Dendritic cell treated with granulocyte-macrophage colony-stimulating factor and Interleukin-4, amounts not matched to agents 40 ng/mL and 50 ng/mL, for 4 days (primary cell): ENCODE data around the gene SLC36A3.

Experiments used
- H3K27ac Mint-ChIP-seq: one replicate; pipeline ENCODE4 v1.8.0; 2022; ENCODE audit warnings: mild to moderate bottlenecking, mixed read lengths
- H3K27me3 Mint-ChIP-seq: one replicate; pipeline ENCODE4 v1.8.0; 2022; ENCODE audit warnings: mild to moderate bottlenecking, mixed read lengths
- H3K36me3 Mint-ChIP-seq: one replicate; pipeline ENCODE4 v1.8.0; 2022; ENCODE audit warnings: low read depth, mixed read lengths
- H3K4me1 Mint-ChIP-seq: one replicate; pipeline ENCODE4 v1.8.0; 2022; ENCODE audit warnings: low read depth, mixed read lengths
- H3K4me3 Mint-ChIP-seq: one replicate; pipeline ENCODE4 v1.8.0; 2022; ENCODE audit warnings: mild to moderate bottlenecking, moderate library complexity, mixed read lengths
- H3K9me3 Mint-ChIP-seq: one replicate; pipeline ENCODE4 v1.8.0; 2022; ENCODE audit warnings: mixed read lengths
- intact Hi-C: fragments of 100-400 bp; cut with micrococcal nuclease; formaldehyde crosslinking; loops from one replicate; pipeline ENCODE4 v1.15.0; 2022

SLC36A3 gene

DNA sequence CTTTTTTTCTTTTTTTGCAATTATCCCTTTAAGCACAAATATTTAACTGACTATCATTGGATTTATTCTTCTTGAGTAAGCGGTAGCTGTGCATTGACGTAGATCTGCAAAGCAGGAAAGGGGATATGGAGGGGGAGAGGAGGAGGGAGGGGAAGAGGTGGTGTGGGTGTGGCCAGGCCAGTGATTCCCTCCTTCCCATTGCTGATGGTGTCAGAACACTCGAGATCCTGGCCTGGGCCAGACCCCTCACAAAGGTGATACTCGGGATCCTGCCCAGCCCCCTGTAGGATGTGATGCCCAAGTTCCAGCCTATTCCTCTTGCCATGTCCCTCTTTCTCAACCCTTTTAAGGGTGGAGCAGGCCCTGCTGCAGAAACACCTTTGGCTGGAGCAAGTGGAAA is 9.9 kb downstream of the SLC36A3 start:
- no peaks in the 10 kb centered on the region for H3K36me3 Mint-ChIP-seq
- no peak overlapping the region for H3K27ac Mint-ChIP-seq
- H3K4me1 Mint-ChIP-seq: peaks cover 22% of the 10 kb centered on the region
- intact Hi-C loops: no loop called here
- H3K9me3 Mint-ChIP-seq: peaks cover 10% of the 10 kb centered on the region
- no peaks in the 10 kb centered on the region for H3K27me3 Mint-ChIP-seq
- no peak overlapping the region for H3K4me3 Mint-ChIP-seq

- Mint-ChIP-seq H3K27me3 (peaks cover 15% of the 10 kb centered on the region), H3K4me1 (no peaks in the 10 kb centered on the region), H3K4me3 (no peak overlapping the region), H3K9me3 (peaks cover 10% of the 10 kb centered on the region), H3K27ac (no peak overlapping the region), H3K36me3 (no peaks in the 10 kb centered on the region)
- intact Hi-C loops: no loop called here
These were observed 15.4 kb downstream of the SLC36A3 start for GRCh38 chr5:151288180-151288579.

DNA sequence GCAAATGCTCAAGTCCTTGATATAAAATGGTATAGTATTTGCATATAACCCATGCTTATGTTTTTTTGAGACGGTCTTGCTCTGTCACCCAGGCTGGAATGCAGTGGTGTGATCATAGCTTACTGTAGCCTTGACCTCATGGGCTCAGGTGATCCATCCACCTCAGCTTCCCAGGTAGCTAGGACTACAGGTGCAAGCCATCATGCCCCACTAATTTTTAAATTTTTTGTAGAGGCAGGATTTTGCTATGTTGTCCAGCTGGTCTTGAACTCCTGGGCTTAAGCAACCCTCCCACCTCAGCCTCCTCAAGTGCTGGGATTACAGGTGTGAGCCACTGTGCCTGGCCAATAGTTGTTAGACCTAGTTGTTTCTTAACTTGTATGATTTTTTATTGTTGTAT is 17.3 kb downstream of the SLC36A3 start:
- intact Hi-C loops: no loop called here
- no peak overlapping the region for H3K4me3 Mint-ChIP-seq

GRCh38 chr5:151285683-151286082 is 17.9 kb downstream of the SLC36A3 start:
- Mint-ChIP-seq H3K36me3 (no peaks in the 10 kb centered on the region), H3K27me3 (peaks cover 18% of the 10 kb centered on the region), H3K4me3 (no peak overlapping the region), H3K27ac (no peak overlapping the region), H3K9me3 (no peaks in the 10 kb centered on the region), H3K4me1 (no peaks in the 10 kb centered on the region)
- intact Hi-C loops: no loop called here

More for the DNA sequence above, 17.3 kb downstream of the SLC36A3 start:
- Mint-ChIP-seq H3K9me3 (peaks cover 4% of the 10 kb centered on the region), H3K27me3 (peaks cover 18% of the 10 kb centered on the region), H3K27ac (no peak overlapping the region), H3K4me1 (no peaks in the 10 kb centered on the region), H3K36me3 (no peaks in the 10 kb centered on the region)

- no peak overlapping the region for H3K27ac Mint-ChIP-seq
- H3K9me3 Mint-ChIP-seq: no peaks in the 10 kb centered on the region
- no peak overlapping the region for H3K4me3 Mint-ChIP-seq
- no peaks in the 10 kb centered on the region for H3K4me1 Mint-ChIP-seq
- H3K36me3 Mint-ChIP-seq: no peaks in the 10 kb centered on the region
- intact Hi-C loops: no loop called here
- H3K27me3 Mint-ChIP-seq: peaks cover 20% of the 10 kb centered on the region
These were observed 19.1 kb downstream of the SLC36A3 start for GRCh38 chr5:151284392-151284967.

- Mint-ChIP-seq H3K27ac (no peak overlapping the region), H3K4me3 (no peak overlapping the region), H3K27me3 (peaks cover 22% of the 10 kb centered on the region), H3K4me1 (no peaks in the 10 kb centered on the region), H3K36me3 (no peaks in the 10 kb centered on the region), H3K9me3 (no peaks in the 10 kb centered on the region)
- intact Hi-C loops: no loop called here
These were observed 20.3 kb downstream of the SLC36A3 start for GRCh38 chr5:151283120-151283825.

DNA sequence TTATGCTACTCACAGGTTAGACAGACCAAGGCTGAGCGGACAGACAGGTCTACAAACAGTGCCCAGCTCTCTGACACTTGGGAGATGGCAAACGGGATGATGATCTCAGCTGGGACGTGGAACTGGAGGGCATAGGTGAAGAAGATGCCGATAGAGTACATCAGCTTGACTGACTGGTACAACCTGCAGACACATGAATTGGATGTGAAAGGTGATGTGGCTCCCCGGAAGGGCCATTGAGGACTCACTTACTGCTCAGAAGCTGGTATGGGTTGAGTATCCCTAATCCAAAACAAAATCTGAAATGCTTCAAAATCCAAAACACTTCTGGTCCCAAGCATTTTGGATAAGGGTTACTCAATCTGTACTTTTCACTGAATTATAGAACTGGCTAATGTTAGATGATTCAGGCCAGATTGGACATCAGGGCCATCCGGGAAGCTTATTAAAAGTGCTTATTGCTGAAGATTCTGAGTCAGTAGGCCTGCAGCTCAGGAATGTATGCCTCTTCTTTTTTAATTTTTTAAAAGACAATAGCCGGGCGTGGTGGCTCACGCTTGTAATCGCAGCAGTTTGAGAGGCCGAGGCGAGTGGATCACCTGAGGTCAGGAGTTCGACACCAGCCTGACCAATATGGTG is 22.4 kb downstream of the SLC36A3 start:
- intact Hi-C loops: no loop called here
- Mint-ChIP-seq H3K4me1 (no peaks in the 10 kb centered on the region), H3K4me3 (no peak overlapping the region), H3K9me3 (no peaks in the 10 kb centered on the region), H3K27me3 (peaks cover 17% of the 10 kb centered on the region), H3K36me3 (no peaks in the 10 kb centered on the region), H3K27ac (no peak overlapping the region)

DNA sequence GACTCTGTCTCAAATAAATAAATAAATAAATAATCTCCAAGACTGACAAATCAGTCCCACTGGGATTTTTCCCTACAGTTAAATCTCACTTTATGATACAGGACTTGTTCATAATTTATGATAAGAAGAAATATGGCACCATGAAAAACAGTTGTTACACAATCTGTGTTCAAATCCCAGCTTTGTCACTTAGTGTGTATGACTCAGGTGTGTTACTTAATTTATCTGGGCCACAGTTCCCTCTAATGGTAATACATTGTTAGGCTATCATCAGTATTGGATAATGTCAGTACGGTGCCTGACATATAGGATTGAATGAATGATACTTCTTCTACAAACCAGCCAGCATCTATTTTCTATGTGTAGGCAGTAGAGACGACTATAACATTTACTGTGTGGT is 23.1 kb downstream of the SLC36A3 start:
- Mint-ChIP-seq H3K27ac (no peak overlapping the region), H3K4me1 (no peaks in the 10 kb centered on the region), H3K36me3 (no peaks in the 10 kb centered on the region), H3K9me3 (no peaks in the 10 kb centered on the region), H3K27me3 (peaks cover 17% of the 10 kb centered on the region), H3K4me3 (no peak overlapping the region)
- intact Hi-C loops: no loop called here

DNA sequence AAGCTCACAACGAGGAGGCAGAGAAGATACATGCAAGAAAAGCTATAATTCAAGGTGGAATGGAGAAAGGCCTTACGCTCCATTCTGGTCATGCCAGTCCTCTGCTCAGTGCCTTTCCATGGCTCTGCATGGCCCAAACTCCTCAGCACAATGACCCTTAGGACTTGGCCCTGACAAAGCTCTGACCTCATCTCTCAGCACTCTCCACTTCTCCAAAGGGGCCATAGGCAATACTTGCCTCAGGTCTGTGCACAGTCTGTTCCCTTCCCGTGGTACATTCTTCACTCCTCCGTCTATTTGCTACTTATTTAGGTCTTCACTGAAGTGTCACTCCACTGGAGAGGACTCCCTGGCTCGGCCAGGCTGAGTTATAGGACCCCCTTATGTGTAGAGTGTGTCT is 24.7 kb downstream of the SLC36A3 start:
- no peaks in the 10 kb centered on the region for H3K36me3 Mint-ChIP-seq
- H3K9me3 Mint-ChIP-seq: no peaks in the 10 kb centered on the region
- no peaks in the 10 kb centered on the region for H3K4me1 Mint-ChIP-seq
- no peak overlapping the region for H3K27ac Mint-ChIP-seq
- H3K4me3 Mint-ChIP-seq: no peak overlapping the region
- intact Hi-C loops: no loop called here
- H3K27me3 Mint-ChIP-seq: peaks cover 14% of the 10 kb centered on the region

DNA sequence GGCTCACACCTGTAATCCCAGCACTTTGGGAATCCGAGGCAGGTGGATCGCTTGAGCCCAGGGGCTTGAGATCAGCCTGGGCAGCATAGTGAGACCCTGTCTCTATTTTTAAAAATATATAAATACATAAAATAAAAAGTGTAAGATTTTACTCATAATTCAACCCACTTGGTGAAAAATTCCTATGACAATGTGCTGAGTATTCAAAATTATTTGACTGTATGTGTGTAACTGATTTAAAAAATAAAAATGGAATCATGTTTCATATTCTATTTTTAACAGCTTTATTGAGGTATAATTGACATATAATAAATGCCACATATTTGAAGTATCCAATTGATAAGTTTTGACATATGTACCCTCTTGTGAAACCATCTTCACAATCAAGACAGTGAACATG is 27.8 kb downstream of the SLC36A3 start:
- peaks cover 9% of the 10 kb centered on the region for H3K27me3 Mint-ChIP-seq
- no peaks in the 10 kb centered on the region for H3K36me3 Mint-ChIP-seq

GRCh38 chr5:151274666-151275065 is 28.9 kb downstream of the SLC36A3 start:
- intact Hi-C loops: no loop called here
- no peaks in the 10 kb centered on the region for H3K4me1 Mint-ChIP-seq

More for the DNA sequence above, 27.8 kb downstream of the SLC36A3 start:
- intact Hi-C loops: no loop called here
- Mint-ChIP-seq H3K4me3 (no peak overlapping the region), H3K27ac (no peak overlapping the region), H3K9me3 (no peaks in the 10 kb centered on the region), H3K4me1 (no peaks in the 10 kb centered on the region)

GRCh38 chr5:151271336-151271735 is 32.2 kb downstream of the SLC36A3 start:
- H3K27me3 Mint-ChIP-seq: peaks cover 4% of the 10 kb centered on the region
- H3K36me3 Mint-ChIP-seq: no peaks in the 10 kb centered on the region
- intact Hi-C loops: loop anchor here (2.0 kb wide), 1 partner anchor 19 kb away; the partner anchor contains the start of gene GM2A

More at GRCh38 chr5:151274666-151275065, 28.9 kb downstream of the SLC36A3 start:
- Mint-ChIP-seq H3K36me3 (no peaks in the 10 kb centered on the region), H3K4me3 (no peak overlapping the region), H3K27ac (no peak overlapping the region), H3K27me3 (peaks cover 7% of the 10 kb centered on the region), H3K9me3 (no peaks in the 10 kb centered on the region)

DNA sequence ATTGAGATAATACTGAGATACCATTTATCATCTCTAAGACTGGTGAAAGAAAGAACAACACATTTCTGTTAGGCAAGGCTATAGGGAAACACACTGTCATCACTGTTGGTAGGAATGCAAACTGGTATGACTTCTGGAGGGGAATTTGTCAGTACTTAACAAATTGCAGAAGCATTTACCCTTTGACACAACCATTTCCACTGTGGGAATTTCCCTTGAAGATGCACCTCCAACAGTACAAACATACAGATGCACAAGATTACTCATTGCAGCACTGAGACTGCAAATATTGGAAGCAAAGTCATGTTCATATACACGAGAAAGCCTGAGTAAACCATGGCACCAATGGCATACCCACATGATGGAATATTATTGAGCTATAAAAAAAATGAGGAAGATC is 33.0 kb downstream of the SLC36A3 start:
- no peaks in the 10 kb centered on the region for H3K36me3 Mint-ChIP-seq
- no peak overlapping the region for H3K27ac Mint-ChIP-seq
- intact Hi-C loops: loop anchor here (2.0 kb wide), 1 partner anchor 18 kb away; the partner anchor contains the start of gene GM2A
- peaks cover 4% of the 10 kb centered on the region for H3K27me3 Mint-ChIP-seq
- no peak overlapping the region for H3K4me3 Mint-ChIP-seq
- H3K4me1 Mint-ChIP-seq: no peaks in the 10 kb centered on the region
- no peaks in the 10 kb centered on the region for H3K9me3 Mint-ChIP-seq

More at GRCh38 chr5:151271336-151271735, 32.2 kb downstream of the SLC36A3 start:
- H3K4me3 Mint-ChIP-seq: no peak overlapping the region
- no peaks in the 10 kb centered on the region for H3K9me3 Mint-ChIP-seq
- H3K27ac Mint-ChIP-seq: no peak overlapping the region
- no peaks in the 10 kb centered on the region for H3K4me1 Mint-ChIP-seq

DNA sequence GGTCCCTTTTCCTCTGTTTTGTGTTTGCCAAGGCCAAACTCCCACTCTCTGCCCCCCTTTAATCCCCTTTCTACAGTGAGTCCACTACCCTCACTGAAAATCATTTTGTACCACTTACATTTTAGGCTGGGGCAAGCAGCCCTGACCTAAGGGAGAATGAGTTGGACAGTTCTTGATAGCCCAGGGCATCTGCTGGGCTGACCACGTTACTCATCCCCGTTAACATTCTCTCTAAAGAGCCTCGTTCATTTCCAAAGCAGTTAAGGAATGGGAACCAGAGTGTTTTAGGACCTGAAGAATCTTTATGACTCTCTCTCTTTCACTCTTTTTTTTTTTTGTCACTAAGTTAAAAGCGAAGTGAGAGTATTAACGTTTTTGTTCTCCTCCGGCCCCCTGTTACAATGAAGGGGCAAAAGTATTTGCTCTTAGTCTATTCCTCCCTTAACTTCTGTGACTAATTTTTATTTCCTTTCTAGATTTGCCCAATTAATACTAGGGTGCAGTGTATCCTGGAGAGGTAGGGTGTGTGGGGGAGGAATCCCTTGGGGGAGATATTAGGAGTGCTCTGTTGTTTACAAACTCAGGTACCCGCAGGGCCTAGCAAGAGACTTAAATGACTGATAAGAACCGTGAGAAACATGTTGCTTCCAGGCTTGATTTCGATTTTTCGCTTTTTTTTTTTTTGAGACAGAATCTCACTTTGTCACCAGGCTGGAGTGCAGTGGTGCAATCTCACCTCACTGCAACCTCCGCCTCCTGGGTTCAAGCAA is 35.9 kb downstream of the SLC36A3 start:
- no peaks in the 10 kb centered on the region for H3K9me3 Mint-ChIP-seq
- no peaks in the 10 kb centered on the region for H3K27me3 Mint-ChIP-seq
- H3K4me3 Mint-ChIP-seq: no peak overlapping the region
- intact Hi-C loops: no loop called here
- H3K36me3 Mint-ChIP-seq: no peaks in the 10 kb centered on the region
- H3K27ac Mint-ChIP-seq: no peak overlapping the region
- H3K4me1 Mint-ChIP-seq: peaks cover 25% of the 10 kb centered on the region
